HG03095 (cell line): Measurements from ENCODE around the gene DHCR24.
"Not testable (repeated sequence)": the region's sequence is repeated elsewhere in the genome, so short reads cannot be mapped to it uniquely, and the experiment has no call there.

Experiments
- ATAC-seq: cut with Tn5 transposase; IDR thresholded peaks from one replicate; pipeline ENCODE4 v1.9.1; 2021; ENCODE audit warnings: moderate library complexity; ENCODE audit not compliant: unreplicated experiment

DHCR24 gene

GRCh38 chr1:54886724-54887664, at the start of gene DHCR24:
TSS of gene DHCR24 (minus strand) at chr1:54887195. CDS start at chr1:54887119, 76 bp downstream.
- ATAC-seq: peak; percentile 90

GRCh38 chr1:54936791-54937190, 49.8 kb upstream of the DHCR24 start:
- ATAC-seq: no peak

- no peak for ATAC-seq
Observed at GRCh38 chr1:54934869-54935268, 47.9 kb upstream of the DHCR24 start.

GRCh38 chr1:54934081-54934480, 47.1 kb upstream of the DHCR24 start:
- not testable (repeated sequence) for ATAC-seq

- ATAC-seq: no peak
Observed at GRCh38 chr1:54931275-54931840, 44.4 kb upstream of the DHCR24 start.

- ATAC-seq: no peak
Observed at GRCh38 chr1:54929700-54930099, 42.7 kb upstream of the DHCR24 start.

- ATAC-seq: no peak
Observed at GRCh38 chr1:54928327-54928726, 41.3 kb upstream of the DHCR24 start.

- ATAC-seq: no peak
Observed at GRCh38 chr1:54927472-54928240, 40.7 kb upstream of the DHCR24 start.

GRCh38 chr1:54926970-54927369, 40.0 kb upstream of the DHCR24 start:
- ATAC-seq: no peak

- no peak for ATAC-seq
Observed at GRCh38 chr1:54922921-54923421, 36.0 kb upstream of the DHCR24 start.

- ATAC-seq: no peak
Observed at GRCh38 chr1:54922040-54922761, 35.2 kb upstream of the DHCR24 start.

- ATAC-seq: no peak
Observed at GRCh38 chr1:54919367-54920359, 32.7 kb upstream of the DHCR24 start.

- ATAC-seq: not testable (repeated sequence)
Observed at GRCh38 chr1:54911076-54911475, 24.1 kb upstream of the DHCR24 start.

- no peak for ATAC-seq
Observed at GRCh38 chr1:54906586-54906985, 19.6 kb upstream of the DHCR24 start.

GRCh38 chr1:54904476-54905048, 17.6 kb upstream of the DHCR24 start:
- ATAC-seq: no peak

GRCh38 chr1:54894271-54894670, 7.3 kb upstream of the DHCR24 start:
- no peak for ATAC-seq

GRCh38 chr1:54892586-54892985, 5.6 kb upstream of the DHCR24 start:
- ATAC-seq: no peak

GRCh38 chr1:54889132-54889725, 2.2 kb upstream of the DHCR24 start:
- no peak for ATAC-seq
